PC-3 (cell line): ENCODE results near the gene TGFB2.

Experiments used
- CTCF ChIP-seq: fragments of 300-600 bp; sonication (generic); conservative IDR thresholded peaks from 2 replicates; pipeline ENCODE4 v1.5.1; 2017; ENCODE audit warnings: antibody characterized with exemption, low read depth, mild to moderate bottlenecking, low read length
- EZH2 ChIP-seq: fragments of 300-600 bp; sonication (generic); IDR thresholded peaks from one replicate; pipeline ENCODE4 v1.6.1; 2017; ENCODE audit warnings: antibody characterized with exemption, mild to moderate bottlenecking, low read length; ENCODE audit not compliant: unreplicated experiment
- EZH2phosphoT487 ChIP-seq: fragments of 300-600 bp; sonication (generic); IDR thresholded peaks from 2 replicates; pipeline ENCODE4 v1.6.1; 2018; ENCODE audit warnings: mild to moderate bottlenecking, antibody characterized with exemption, low read length, borderline replicate concordance

DNA sequence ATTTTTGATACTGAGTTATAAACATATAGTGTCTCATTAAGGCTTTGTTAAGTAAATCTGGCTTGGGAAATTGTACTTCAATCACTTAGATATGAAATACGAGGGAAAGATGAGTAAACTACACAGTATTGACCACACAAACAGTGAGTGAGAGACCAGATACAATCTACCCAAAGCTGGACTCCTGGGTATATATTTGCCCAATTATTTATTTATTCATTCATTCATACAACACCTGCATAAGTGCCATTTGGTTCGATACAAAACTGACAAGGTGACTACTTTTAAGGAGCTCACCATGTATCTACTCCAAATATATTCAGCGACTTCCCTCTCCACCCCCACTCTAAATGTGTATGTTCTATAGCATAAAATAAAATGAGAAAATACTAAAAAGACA is 143.4 kb downstream of the TGFB2 start:
- TF ChIP-seq CTCF (no peak), EZH2 (no peak), EZH2phosphoT487 (no peak)
